ENCODE measurements around the gene ARHGAP40. TPM values are rescaled to one million over a fixed set of nuclear protein-coding genes. Genes with fewer than 3 reads are reported as not detected.

ARHGAP40 gene
- total RNA-seq, 2 experiments from 2014 or later = not detected

- POLR2A ChIA-PET = no interaction called here
These were observed 57.4 kb downstream of the ARHGAP40 start for GRCh38 chr20:38658879-38659596.

GRCh38 chr20:38659597-38659880 is 57.9 kb downstream of the ARHGAP40 start:
- POLR2A ChIA-PET = no interaction called here
- Mint-ChIP-seq H3K27me3 (peaks cover 18% of the 10 kb centered on the region), H3K27ac (no peak overlapping the region), H3K36me3 (no peaks in the 10 kb centered on the region), H3K4me3 (no peak overlapping the region), H3K9me3 (no peaks in the 10 kb centered on the region), H3K4me1 (no peaks in the 10 kb centered on the region)
- ATAC-seq (ENCODE audit: low read depth) (no peak), DNase-seq (no peak)

More at GRCh38 chr20:38658879-38659596, 57.4 kb downstream of the ARHGAP40 start:
- Mint-ChIP-seq H3K4me1 (no peaks in the 10 kb centered on the region), H3K9me3 (no peaks in the 10 kb centered on the region), H3K27ac (no peak overlapping the region), H3K27me3 (peaks cover 19% of the 10 kb centered on the region), H3K4me3 (no peak overlapping the region), H3K36me3 (no peaks in the 10 kb centered on the region)
- DNase-seq (no peak), ATAC-seq (ENCODE audit: low read depth) (peak; percentile 76)

- Mint-ChIP-seq H3K4me3 (no peak overlapping the region), H3K4me1 (no peaks in the 10 kb centered on the region), H3K9me3 (no peaks in the 10 kb centered on the region), H3K27ac (no peak overlapping the region), H3K36me3 (no peaks in the 10 kb centered on the region), H3K27me3 (peaks cover 16% of the 10 kb centered on the region)
- ATAC-seq (ENCODE audit: low read depth) (no peak), DNase-seq (no peak)
- POLR2A ChIA-PET = no interaction called here
These were observed 58.8 kb downstream of the ARHGAP40 start for GRCh38 chr20:38660429-38660828.

GRCh38 chr20:38663660-38664059 is 62.1 kb downstream of the ARHGAP40 start:
- DNase-seq (no peak), ATAC-seq (ENCODE audit: low read depth) (no peak)
- peaks cover 17% of the 10 kb centered on the region for H3K27me3 Mint-ChIP-seq
- H3K36me3 Mint-ChIP-seq = no peaks in the 10 kb centered on the region
- H3K4me1 Mint-ChIP-seq = no peaks in the 10 kb centered on the region
- H3K4me3 Mint-ChIP-seq = no peak overlapping the region
- H3K9me3 Mint-ChIP-seq = no peaks in the 10 kb centered on the region
- POLR2A ChIA-PET = no interaction called here
- H3K27ac Mint-ChIP-seq = no peak overlapping the region

- DNase-seq = no peak
- H3K27me3 Mint-ChIP-seq = peaks cover 15% of the 10 kb centered on the region
- H3K27ac Mint-ChIP-seq = no peak overlapping the region
- H3K4me3 Mint-ChIP-seq = no peak overlapping the region
- POLR2A ChIA-PET = no interaction called here
- no peak for ATAC-seq (ENCODE audit: low read depth)
- no peaks in the 10 kb centered on the region for H3K36me3 Mint-ChIP-seq
- H3K4me1 Mint-ChIP-seq = no peaks in the 10 kb centered on the region
- H3K9me3 Mint-ChIP-seq = no peaks in the 10 kb centered on the region
These were observed 62.7 kb downstream of the ARHGAP40 start for GRCh38 chr20:38664284-38664683.

GRCh38 chr20:38665094-38665493 is 63.5 kb downstream of the ARHGAP40 start:
- Mint-ChIP-seq H3K4me1 (no peaks in the 10 kb centered on the region), H3K27me3 (peaks cover 21% of the 10 kb centered on the region), H3K9me3 (no peaks in the 10 kb centered on the region), H3K4me3 (no peak overlapping the region), H3K27ac (no peak overlapping the region), H3K36me3 (no peaks in the 10 kb centered on the region)
- POLR2A ChIA-PET = no interaction called here
- ATAC-seq (ENCODE audit: low read depth) (no peak), DNase-seq (no peak)

GRCh38 chr20:38665506-38666285 is 64.1 kb downstream of the ARHGAP40 start:
- H3K27me3 Mint-ChIP-seq = peaks cover 21% of the 10 kb centered on the region

GRCh38 chr20:38667417-38667956 is 65.9 kb downstream of the ARHGAP40 start:
- no peak for ATAC-seq (ENCODE audit: low read depth)
- Mint-ChIP-seq H3K4me3 (no peak overlapping the region), H3K9me3 (no peaks in the 10 kb centered on the region), H3K27me3 (peaks cover 30% of the 10 kb centered on the region), H3K36me3 (no peaks in the 10 kb centered on the region), H3K4me1 (no peaks in the 10 kb centered on the region), H3K27ac (no peak overlapping the region)
- no peak for DNase-seq
- POLR2A ChIA-PET = no interaction called here

More at GRCh38 chr20:38665506-38666285, 64.1 kb downstream of the ARHGAP40 start:
- Mint-ChIP-seq H3K4me3 (no peak overlapping the region), H3K27ac (no peak overlapping the region), H3K36me3 (no peaks in the 10 kb centered on the region), H3K9me3 (no peaks in the 10 kb centered on the region), H3K4me1 (no peaks in the 10 kb centered on the region)
- DNase-seq (no peak), ATAC-seq (ENCODE audit: low read depth) (no peak)
- POLR2A ChIA-PET = no interaction called here

GRCh38 chr20:38669688-38670087 is 68.1 kb downstream of the ARHGAP40 start:
- Mint-ChIP-seq H3K4me1 (peaks cover 9% of the 10 kb centered on the region), H3K9me3 (no peaks in the 10 kb centered on the region), H3K27me3 (peaks cover 34% of the 10 kb centered on the region), H3K4me3 (no peak overlapping the region), H3K36me3 (no peaks in the 10 kb centered on the region), H3K27ac (no peak overlapping the region)
- POLR2A ChIA-PET = no interaction called here
- DNase-seq (no peak), ATAC-seq (ENCODE audit: low read depth) (no peak)

GRCh38 chr20:38670786-38671185 is 69.2 kb downstream of the ARHGAP40 start:
- no peak for DNase-seq
- H3K27me3 Mint-ChIP-seq = peaks cover 35% of the 10 kb centered on the region
- no peak for ATAC-seq (ENCODE audit: low read depth)
- H3K4me3 Mint-ChIP-seq = no peak overlapping the region
- POLR2A ChIA-PET = no interaction called here
- no peaks in the 10 kb centered on the region for H3K9me3 Mint-ChIP-seq
- peaks cover 9% of the 10 kb centered on the region for H3K4me1 Mint-ChIP-seq
- H3K27ac Mint-ChIP-seq = no peak overlapping the region
- H3K36me3 Mint-ChIP-seq = no peaks in the 10 kb centered on the region

- H3K27me3 Mint-ChIP-seq = peaks cover 32% of the 10 kb centered on the region
- H3K4me1 Mint-ChIP-seq = peaks cover 9% of the 10 kb centered on the region
- H3K36me3 Mint-ChIP-seq = no peaks in the 10 kb centered on the region
- DNase-seq = no peak
- no peak overlapping the region for H3K4me3 Mint-ChIP-seq
- no peaks in the 10 kb centered on the region for H3K9me3 Mint-ChIP-seq
- POLR2A ChIA-PET = no interaction called here
- ATAC-seq (ENCODE audit: low read depth) = no peak
- H3K27ac Mint-ChIP-seq = no peak overlapping the region
These were observed 69.6 kb downstream of the ARHGAP40 start for GRCh38 chr20:38671186-38671585.

GRCh38 chr20:38671701-38672292 is 70.2 kb downstream of the ARHGAP40 start:
- no peaks in the 10 kb centered on the region for H3K9me3 Mint-ChIP-seq
- no peaks in the 10 kb centered on the region for H3K36me3 Mint-ChIP-seq
- DNase-seq (no peak), ATAC-seq (ENCODE audit: low read depth) (no peak)
- peaks cover 32% of the 10 kb centered on the region for H3K27me3 Mint-ChIP-seq
- H3K27ac Mint-ChIP-seq = no peak overlapping the region
- POLR2A ChIA-PET = no interaction called here
- H3K4me3 Mint-ChIP-seq = no peak overlapping the region
- H3K4me1 Mint-ChIP-seq = peaks cover 9% of the 10 kb centered on the region

- H3K4me3 Mint-ChIP-seq = no peak overlapping the region
- POLR2A ChIA-PET = no interaction called here
- ATAC-seq (ENCODE audit: low read depth) = no peak
- peaks cover 9% of the 10 kb centered on the region for H3K4me1 Mint-ChIP-seq
- DNase-seq = no peak
- H3K27me3 Mint-ChIP-seq = peaks cover 35% of the 10 kb centered on the region
- H3K36me3 Mint-ChIP-seq = no peaks in the 10 kb centered on the region
- no peak overlapping the region for H3K27ac Mint-ChIP-seq
- H3K9me3 Mint-ChIP-seq = no peaks in the 10 kb centered on the region
These were observed 70.9 kb downstream of the ARHGAP40 start for GRCh38 chr20:38672504-38672903.

- no peaks in the 10 kb centered on the region for H3K36me3 Mint-ChIP-seq
- no peak for ATAC-seq (ENCODE audit: low read depth)
- DNase-seq = no peak
- no peaks in the 10 kb centered on the region for H3K9me3 Mint-ChIP-seq
- POLR2A ChIA-PET = no interaction called here
- H3K27me3 Mint-ChIP-seq = peaks cover 32% of the 10 kb centered on the region
- H3K4me1 Mint-ChIP-seq = peaks cover 9% of the 10 kb centered on the region
- peak overlapping the region; percentile 89 for H3K4me3 Mint-ChIP-seq
- H3K27ac Mint-ChIP-seq = no peak overlapping the region
These were observed 71.7 kb downstream of the ARHGAP40 start for GRCh38 chr20:38673261-38673660.
